Lower leg skin (tissue), 4 donors: Measurements from ENCODE around the gene THAP4. TPM values are rescaled to one million over a fixed set of nuclear protein-coding genes. Genes with fewer than 3 reads are reported as not detected.
"Not testable (repeated sequence)": the region's sequence is repeated elsewhere in the genome, so short reads cannot be mapped to it uniquely, and the experiment has no call there.

Experiments
- DNase-seq, 2 donors: peaks; one replicate each; pipeline ENCODE4 v3.0.0-alpha.2; 2019; ENCODE audit warnings: low spot score in 2 of 2
- H3K4me3 ChIP-seq: fragments of 200-600 bp; sonication (generic); 2 replicates; pipeline ENCODE4 v1.5.1; 2017; ENCODE audit warnings: mild to moderate bottlenecking, low read depth; ENCODE audit not compliant: poor library complexity, severe bottlenecking
- CTCF ChIP-seq, 3 donors: fragments of 450-650 bp; IDR thresholded peaks; one replicate each; pipeline ENCODE4 v1.5.1; 2016; ENCODE audit warnings: antibody characterized with exemption in 3 of 3, mild to moderate bottlenecking in 3 of 3, moderate library complexity in 2 of 3
- POLR2A ChIP-seq, 2 donors: fragments of 450-650 bp; IDR thresholded peaks; one replicate each; pipeline ENCODE4 v1.6.1; 2016 to 2017; ENCODE audit warnings: antibody characterized with exemption in 2 of 2, mild to moderate bottlenecking in 1 of 2, moderate library complexity in 1 of 2
- WGBS, 2 donors: methylation state at CpG; one replicate each; pipeline ENCODE4 v1.1.5; 2018; 5-methylcytosine and 5-hydroxymethylcytosine counted together
- intact Hi-C: fragments of 100-400 bp; cut with DNase I; formaldehyde crosslinking; loops from one replicate; pipeline ENCODE4 v1.15.0; 2023; ENCODE audit warnings: low total_unique reads
- total RNA-seq, 4 donors: library from RNA; depleted of rRNA; stranded (reverse); fragments of >200 nt; gene quantifications; one replicate each; pipeline ENCODE4 v1.1.0, GENCODE V29; 2016

The THAP4 gene
- total RNA-seq, 4 donors from 2014 or later = 52.4 to 60.7 (median 58.3) TPM

GRCh38 chr2:241668354-241668753 is 31.4 kb upstream of the THAP4 start:
- TF ChIP-seq POLR2A (IDR thresholded peaks at IDR 0.05) = no peak
- no peak for TF ChIP-seq CTCF (IDR thresholded peaks at IDR 0.05)
- intact Hi-C loops = no loop called here
- no peak overlapping the region for H3K4me3 ChIP-seq
- no peak for DNase-seq
- 97 to 98% methylated on average over 21 of the region's 21 CpGs for WGBS, 2 donors

DNA sequence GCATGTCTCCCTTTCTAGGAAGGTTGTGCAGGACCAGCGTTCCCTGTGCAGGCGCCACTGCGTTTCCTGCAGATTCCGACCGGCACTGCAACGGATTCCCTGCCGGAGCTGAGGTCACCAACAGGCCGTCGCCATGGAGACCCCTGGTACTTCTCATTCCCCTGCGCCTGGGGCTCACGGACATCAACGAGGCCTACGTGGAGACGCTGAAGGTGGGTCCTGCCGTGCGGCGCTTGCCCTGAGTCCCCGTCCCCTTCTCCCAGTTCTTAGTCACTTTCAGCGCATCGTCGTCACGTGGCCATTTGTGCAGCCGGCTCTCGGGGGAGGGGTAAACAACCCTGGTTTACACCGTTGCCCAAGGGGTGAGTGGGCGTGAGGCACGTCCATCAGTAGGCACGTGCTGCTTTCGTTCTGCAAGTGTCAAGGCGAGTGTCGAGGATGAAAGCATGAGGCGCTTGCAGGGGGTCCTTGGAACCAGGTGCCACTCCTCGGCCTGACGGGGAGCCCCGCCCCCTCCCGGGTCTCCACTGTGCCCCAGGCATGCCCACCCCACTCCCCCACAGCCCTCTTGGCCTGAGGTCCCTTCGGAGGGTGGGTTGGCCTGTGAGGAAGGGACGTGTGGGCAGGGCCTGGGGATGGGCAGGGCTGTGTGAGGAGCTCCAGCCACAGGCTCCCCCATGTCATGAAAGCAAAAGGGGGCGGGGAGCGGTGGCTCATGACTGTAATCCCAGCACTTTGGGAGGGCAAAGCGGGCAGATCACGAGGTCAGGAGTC is 29.9 kb upstream of the THAP4 start:
- no peak overlapping the region for H3K4me3 ChIP-seq
- WGBS, 2 donors = 81 to 83% methylated on average over 40 to 42 of the region's 42 CpGs
- no peak for TF ChIP-seq POLR2A (IDR thresholded peaks at IDR 0.05)
- TF ChIP-seq CTCF (IDR thresholded peaks at IDR 0.05) = no peak
- no peak for DNase-seq
- intact Hi-C loops = no loop called here

DNA sequence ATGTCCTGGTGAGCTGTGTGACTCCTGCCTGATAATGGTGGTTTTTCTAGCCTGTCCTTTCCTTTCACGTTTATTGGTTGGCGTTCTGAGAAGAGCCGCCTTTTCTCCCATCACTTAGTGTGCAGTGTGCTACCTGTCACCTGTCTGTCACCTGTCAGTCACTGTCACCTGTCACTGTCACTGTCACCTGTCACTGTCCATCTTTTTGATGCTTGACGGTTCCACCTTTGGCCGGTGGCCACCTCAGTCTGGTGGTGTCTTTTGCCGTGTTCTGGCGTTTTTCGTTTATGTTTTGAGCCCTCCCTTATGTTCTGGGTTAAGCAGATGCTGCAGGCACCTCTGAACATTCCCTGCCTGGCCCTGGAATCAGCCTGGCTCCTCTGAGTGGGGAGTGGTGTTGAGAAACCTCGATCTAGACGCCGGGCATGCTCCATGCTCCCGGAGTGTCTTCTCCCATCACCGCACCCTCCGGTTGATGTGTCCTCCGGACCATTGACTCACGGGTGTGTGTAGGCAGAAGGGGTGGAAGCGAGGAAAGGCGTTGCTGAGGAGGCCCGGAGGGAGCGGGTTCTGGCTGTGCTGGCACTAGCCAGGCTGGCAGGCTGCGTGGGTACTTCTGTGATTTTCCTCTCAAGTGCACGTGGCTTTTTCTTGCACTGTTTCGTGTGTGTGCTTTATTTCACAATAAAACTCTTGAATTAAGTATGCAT is 28.9 kb upstream of the THAP4 start:
- WGBS, 2 donors = 88 to 90% methylated on average over 23 of the region's 23 CpGs
- no peak for TF ChIP-seq CTCF (IDR thresholded peaks at IDR 0.05)
- no peak for TF ChIP-seq POLR2A (IDR thresholded peaks at IDR 0.05)
- no peak for DNase-seq
- no peak overlapping the region for H3K4me3 ChIP-seq
- intact Hi-C loops = no loop called here

DNA sequence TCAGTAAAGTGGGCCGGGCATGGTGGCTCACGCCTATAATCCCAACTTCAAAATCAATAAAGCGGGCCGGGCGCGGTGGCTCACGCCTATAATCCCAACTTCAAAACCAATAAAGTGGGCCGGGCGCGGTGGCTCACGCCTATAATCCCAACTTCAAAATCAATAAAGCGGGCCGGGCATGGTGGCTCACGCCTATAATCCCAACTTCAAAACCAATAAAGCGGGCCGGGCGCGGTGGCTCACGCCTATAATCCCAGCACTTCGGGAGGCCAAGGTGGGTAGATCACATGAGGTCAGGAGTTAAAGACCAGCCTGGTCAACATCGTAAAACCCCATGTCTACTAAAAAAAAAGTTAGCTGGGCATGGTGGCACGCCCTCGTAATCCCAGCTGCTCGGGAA is 25.8 kb upstream of the THAP4 start:
- DNase-seq, intact Hi-C loops, H3K4me3 ChIP-seq: not testable (repeated sequence)
- 91 to 92% methylated on average over 24 of the region's 24 CpGs for WGBS, 2 donors

DNA sequence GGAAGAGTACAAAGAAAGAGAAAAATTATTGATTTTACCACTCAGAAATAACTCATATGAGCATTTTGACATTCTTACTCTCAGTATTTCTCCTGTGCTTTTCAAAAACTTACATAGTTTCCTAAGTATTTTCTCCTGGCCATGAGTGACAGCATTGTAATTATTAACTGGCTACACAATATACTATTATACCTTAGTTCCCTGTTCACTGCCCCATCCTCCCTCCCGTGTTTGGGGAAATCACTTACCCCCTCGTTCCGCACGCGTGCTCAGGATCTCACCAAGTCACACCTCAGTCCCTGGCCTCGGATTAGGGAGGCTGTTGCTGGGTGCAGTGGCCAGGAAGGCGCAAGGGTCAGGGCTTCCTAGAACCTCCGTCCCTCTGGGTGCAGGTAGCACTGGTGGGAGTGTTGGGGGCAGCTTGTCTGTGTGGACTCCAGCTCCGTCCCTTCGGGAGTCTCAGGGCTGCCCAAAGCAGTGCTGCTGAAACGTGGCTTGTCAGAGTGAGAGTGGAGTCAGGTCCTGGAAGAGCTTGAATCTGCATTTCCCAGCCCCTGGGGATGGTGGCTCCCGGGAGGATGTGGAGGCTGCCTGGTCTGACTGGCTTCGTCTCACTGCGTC is 23.7 kb upstream of the THAP4 start:
- H3K4me3 ChIP-seq = no peak overlapping the region
- intact Hi-C loops = no loop called here
- DNase-seq = no peak
- 92 to 95% methylated on average over 14 of the region's 14 CpGs for WGBS, 2 donors
- TF ChIP-seq POLR2A (IDR thresholded peaks at IDR 0.05) = no peak
- TF ChIP-seq CTCF (IDR thresholded peaks at IDR 0.05) = no peak

- TF ChIP-seq POLR2A (IDR thresholded peaks at IDR 0.05) (no peak), CTCF (IDR thresholded peaks at IDR 0.05) (no peak)
- intact Hi-C loops = no loop called here
- H3K4me3 ChIP-seq = no peak overlapping the region
- 55 to 56% methylated on average over 26 of the region's 26 CpGs for WGBS, 2 donors
- DNase-seq = peak in 1 of 2 donors; percentile 36
Observed at GRCh38 chr2:241659150-241659739, 22.3 kb upstream of the THAP4 start.
